IMR-90 (cell line): Measurements from ENCODE around the gene PITPNM2. TPM values are rescaled to one million over a fixed set of nuclear protein-coding genes. Genes with fewer than 3 reads are reported as not detected.
A peak's percentile ranks its signal among the peaks of the same experiment; 100 is the strongest.

Experiments used
- ATAC-seq: fragments of 200-7000 bp; cut with Tn5 transposase; 2 replicates; pipeline ENCODE4 v1.9.1; 2020; ENCODE audit warnings: low read depth, mild to moderate bottlenecking, moderate library complexity
- BruUV-seq: library from RNA; stranded (reverse); fragments of 400-500 nt; replicated peaks from 2 replicates; lab custom pipeline; 2021; lab: Mats Ljungman, UMichigan
- CTCF ChIA-PET: fragments of 300-600 bp; formaldehyde crosslinking; extraction: SDS; loops from one replicate; lab custom pipeline; 2021; ENCODE audit warnings: antibody characterized with exemption; lab: Yijun Ruan, JAX
- POLR2A ChIA-PET: fragments of 300-600 bp; sonication (Branson Sonifier 250); formaldehyde crosslinking; loops from one replicate; lab custom pipeline; 2022; ENCODE audit warnings: antibody characterized with exemption; ENCODE audit not compliant: unreplicated experiment; lab: Charles Lee
- DNase-seq: peaks from one replicate; pipeline ENCODE4 v3.0.0; 2013
- H2AFZ ChIP-seq: replicated peaks from 2 replicates; pipeline ENCODE3; 2013; ENCODE audit warnings: low read length, mild to moderate bottlenecking; ENCODE audit not compliant: poor library complexity
- H2AK5ac ChIP-seq: 2 replicates; pipeline ENCODE4 v1.6.1; 2013; ENCODE audit warnings: low read depth, low read length, inconsistent platforms
- H2AK9ac ChIP-seq: replicated peaks from 2 replicates; pipeline ENCODE3; 2013; ENCODE audit warnings: mild to moderate bottlenecking, low read depth, low read length, moderate library complexity; ENCODE audit not compliant: poor library complexity
- H2BK120ac ChIP-seq: 2 replicates; pipeline ENCODE4 v1.6.1; 2013; ENCODE audit warnings: low read depth, low read length, inconsistent platforms
- H2BK15ac ChIP-seq: 3 replicates; pipeline ENCODE4 v1.6.1; 2013; ENCODE audit warnings: low read depth, low read length, inconsistent platforms
- H2BK20ac ChIP-seq: 2 replicates; pipeline ENCODE4 v1.6.1; 2013; ENCODE audit warnings: low read depth, mild to moderate bottlenecking, inconsistent platforms, low read length, moderate library complexity
- H2BK5ac ChIP-seq: 2 replicates; pipeline ENCODE4 v1.6.1; 2013; ENCODE audit warnings: mild to moderate bottlenecking, low read depth, low read length, inconsistent platforms; ENCODE audit not compliant: poor library complexity, severe bottlenecking
- H3K14ac ChIP-seq: replicated peaks from 2 replicates; pipeline ENCODE4 v1.6.1; 2013; ENCODE audit warnings: low read depth, low read length, inconsistent platforms
- H3K18ac ChIP-seq: 2 replicates; pipeline ENCODE4 v1.6.1; 2013; ENCODE audit warnings: low read depth, low read length, control low read depth
- H3K23ac ChIP-seq: 2 replicates; pipeline ENCODE4 v1.6.1; 2013; ENCODE audit warnings: low read depth, low read length, inconsistent platforms
- H3K27ac ChIP-seq: 2 replicates; pipeline ENCODE4 v1.5.1; 2013; ENCODE audit warnings: mild to moderate bottlenecking, control low read depth, low read length; ENCODE audit not compliant: insufficient read depth
- H3K27me3 ChIP-seq: 2 replicates; pipeline ENCODE4 v1.6.1; 2013; ENCODE audit warnings: low read length; ENCODE audit not compliant: control insufficient read depth, insufficient read depth
- H3K36me3 ChIP-seq: 2 replicates; pipeline ENCODE4 v1.6.1; 2013; ENCODE audit warnings: low read length, mixed read lengths; ENCODE audit not compliant: control insufficient read depth, insufficient read depth
- H3K4ac ChIP-seq: 2 replicates; pipeline ENCODE4 v1.6.1; 2013; ENCODE audit warnings: low read depth, low read length, inconsistent platforms
- H3K4me1 ChIP-seq: 2 replicates; pipeline ENCODE4 v1.6.1; 2013; ENCODE audit warnings: low read length, mixed read lengths; ENCODE audit not compliant: control insufficient read depth, insufficient read depth
- H3K4me2 ChIP-seq: 2 replicates; pipeline ENCODE4 v1.6.1; 2013; ENCODE audit warnings: low read depth, mild to moderate bottlenecking, control low read depth, low read length, moderate library complexity
- H3K4me3 ChIP-seq: 2 replicates; pipeline ENCODE4 v1.5.1; 2013; ENCODE audit warnings: low read depth, mild to moderate bottlenecking, control low read depth, low read length, moderate library complexity; ENCODE audit not compliant: insufficient read depth
- H3K56ac ChIP-seq: 2 replicates; pipeline ENCODE4 v1.6.1; 2013; ENCODE audit warnings: low read length, inconsistent platforms; ENCODE audit not compliant: insufficient read depth; ENCODE audit errors: extremely low read depth
- H3K79me1 ChIP-seq, 2 experiments: 2 replicates each; pipeline ENCODE4 v1.6.1; 2013; ENCODE audit warnings: low read length in 2 of 2, inconsistent platforms in 1 of 2, low read depth in 1 of 2
- H3K9ac ChIP-seq: 2 replicates; pipeline ENCODE4 v1.6.1; 2013; ENCODE audit warnings: low read depth, low read length, control low read depth
- H3K9me1 ChIP-seq: 2 replicates; pipeline ENCODE4 v1.6.1; 2013; ENCODE audit warnings: low read length, inconsistent platforms; ENCODE audit not compliant: insufficient read depth
- H3K9me3 ChIP-seq: 2 replicates; pipeline ENCODE4 v1.6.1; 2013; ENCODE audit warnings: low read length; ENCODE audit not compliant: control insufficient read depth, insufficient read depth
- H4K20me1 ChIP-seq: 2 replicates; pipeline ENCODE4 v1.6.1; 2013; ENCODE audit warnings: low read length, inconsistent platforms; ENCODE audit not compliant: insufficient read depth
- H4K5ac ChIP-seq: 2 replicates; pipeline ENCODE4 v1.6.1; 2013; ENCODE audit warnings: mild to moderate bottlenecking, low read depth, low read length, control low read depth
- H4K8ac ChIP-seq, 2 experiments: 2 replicates each; pipeline ENCODE4 v1.6.1; 2013; ENCODE audit warnings: low read depth in 2 of 2, low read length in 2 of 2, control low read depth in 1 of 2, inconsistent platforms in 1 of 2
- H4K91ac ChIP-seq: 2 replicates; pipeline ENCODE4 v1.6.1; 2013; ENCODE audit warnings: low read depth, low read length, inconsistent platforms; ENCODE audit not compliant: insufficient read depth
- CEBPB ChIP-seq: IDR thresholded peaks from 2 replicates; pipeline ENCODE4 v1.6.1; 2012; ENCODE audit warnings: low read depth, low read length, improper control_type of control experiment
- MAZ ChIP-seq: IDR thresholded peaks from 2 replicates; pipeline ENCODE4 v1.6.1; 2012; ENCODE audit warnings: low read depth, mild to moderate bottlenecking, low read length, improper control_type of control experiment, moderate library complexity, borderline replicate concordance
- RFX5 ChIP-seq: IDR thresholded peaks from 2 replicates; pipeline ENCODE4 v1.8.0; 2012; ENCODE audit warnings: low read depth, mild to moderate bottlenecking, low read length, moderate library complexity
- WGBS, 2 experiments: methylation state at CpG; one replicate each; pipeline versions ENCODE4 v1.1.5 to v1.1.7; 2013; ENCODE audit warnings: missing lambda C conversion rate in 2 of 2; ENCODE audit not compliant: insufficient read length in 1 of 2; ENCODE audit errors: extremely low coverage in 2 of 2; 5-methylcytosine and 5-hydroxymethylcytosine counted together
- dilution Hi-C: fragments of 300-500 bp; cut with HindIII; formaldehyde crosslinking; loops from one replicate; pipeline ENCODE4 v1.14.3; 2018; ENCODE audit warnings: low sequenced_read_pairs; ENCODE audit not compliant: unreplicated experiment
- in situ Hi-C: fragments of 300-500 bp; cut with MboI; formaldehyde crosslinking; loops from 3 replicates; pipeline ENCODE4 v1.14.3; 2019; ENCODE audit warnings: low sequenced_read_pairs, inconsistent platforms, mixed read lengths
- intact Hi-C: fragments of 100-400 bp; cut with micrococcal nuclease; formaldehyde crosslinking; loops from 2 replicates; pipeline ENCODE4 v1.10.0; 2022
- polyA plus RNA-seq, 3 experiments: library from polyadenylated mRNA; depleted of rRNA; stranded (reverse); fragments of >200 nt; gene quantifications; 2 replicates each; pipeline ENCODE4 v1.2.3, GENCODE V29; 2012; ENCODE audit warnings: low replicate concordance in 1 of 3
- total RNA-seq: library from RNA; depleted of rRNA; stranded (reverse); fragments of >200 nt; gene quantifications from 2 replicates; pipeline ENCODE4 v1.2.3, GENCODE V29; 2012
- TF ChIP-seq, protein P1 (sequence below): fragments of 150-350 bp; IDR thresholded peaks from 2 replicates; pipeline ENCODE4 v1.6.1; 2017; ENCODE audit warnings: mild to moderate bottlenecking, antibody characterized with exemption, low read length, low read depth

The PITPNM2 gene
- total and polyA plus RNA-seq, 2 of the 4 experiments (the other 2 are of a cell fraction): 1.6 to 3.0 TPM

DNA sequence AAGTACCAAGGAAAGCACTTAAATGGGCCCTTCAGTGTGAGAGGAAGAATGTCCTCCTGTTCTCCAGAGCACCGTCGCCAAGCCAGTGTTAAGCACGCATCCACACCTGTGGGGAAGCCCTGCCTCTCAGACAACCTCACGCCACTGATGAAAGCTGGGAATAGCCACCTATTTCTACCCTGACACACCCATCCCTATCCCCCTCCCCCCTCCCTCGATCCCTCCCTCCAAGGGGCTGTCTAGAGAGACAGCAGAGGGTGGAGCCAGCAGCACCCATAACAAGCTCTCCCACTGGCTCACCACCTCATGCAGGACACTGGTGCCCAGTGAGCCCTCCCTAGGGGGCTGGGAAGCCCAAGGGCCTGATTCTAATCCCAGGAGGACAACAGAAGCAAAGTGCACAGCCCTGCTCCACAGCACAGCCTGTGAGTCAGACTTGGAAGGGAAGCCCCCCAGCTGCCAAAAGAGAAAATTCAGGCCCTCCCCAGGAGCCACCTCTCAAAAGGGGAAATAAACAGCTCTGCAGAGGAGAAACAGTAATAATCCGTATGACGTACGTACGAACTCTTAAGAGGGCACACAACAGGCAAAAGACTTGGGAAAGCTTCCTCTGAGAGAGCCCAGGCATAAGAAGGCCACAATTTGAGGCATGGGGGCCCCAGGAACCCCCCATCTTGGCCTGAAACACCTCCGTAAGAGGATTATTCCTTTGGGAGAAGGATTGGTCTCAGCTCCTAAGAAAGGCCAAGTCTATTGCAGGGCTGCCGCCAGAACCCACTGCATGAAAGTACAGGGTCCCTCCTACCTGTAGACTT lies 7.8 kb downstream of the PITPNM2 start:
- TF ChIP-seq, protein P1, sequence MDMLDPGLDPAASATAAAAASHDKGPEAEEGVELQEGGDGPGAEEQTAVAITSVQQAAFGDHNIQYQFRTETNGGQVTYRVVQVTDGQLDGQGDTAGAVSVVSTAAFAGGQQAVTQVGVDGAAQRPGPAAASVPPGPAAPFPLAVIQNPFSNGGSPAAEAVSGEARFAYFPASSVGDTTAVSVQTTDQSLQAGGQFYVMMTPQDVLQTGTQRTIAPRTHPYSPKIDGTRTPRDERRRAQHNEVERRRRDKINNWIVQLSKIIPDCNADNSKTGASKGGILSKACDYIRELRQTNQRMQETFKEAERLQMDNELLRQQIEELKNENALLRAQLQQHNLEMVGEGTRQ: no peak
- TF ChIP-seq CEBPB: no peak
- TF ChIP-seq RFX5: no peak
- TF ChIP-seq MAZ: no peak
- intact Hi-C loops (no loop called here), dilution Hi-C loops (no loop called here), in situ Hi-C loops (loop anchor here (10.0 kb wide), 1 partner anchor 158 kb away; the partner anchor contains the start of gene ARL6IP4)
- Histone ChIP-seq H4K8ac (no peak overlapping the region), H3K79me1 (peaks cover 30 to 56% of the 10 kb centered on the region in 2 experiments), H2AFZ (no peak overlapping the region), H4K5ac (no peak overlapping the region), H3K9me3 (no peaks in the 10 kb centered on the region), H3K56ac (no peak overlapping the region), H2BK15ac (no peak overlapping the region), H2AK9ac (peak overlapping the region; percentile 44), H3K9me1 (peaks cover 18% of the 10 kb centered on the region), H3K14ac (no peak overlapping the region), H3K4ac (no peak overlapping the region), H3K4me1 (peaks cover 33% of the 10 kb centered on the region), H3K4me2 (no peak overlapping the region), H4K91ac (no peak overlapping the region), H3K27me3 (no peaks in the 10 kb centered on the region), H3K23ac (no peak overlapping the region), H3K9ac (no peak overlapping the region), H2BK20ac (no peak overlapping the region), H3K27ac (no peak overlapping the region), H2AK5ac (peak overlapping the region; percentile 64), H3K18ac (no peak overlapping the region), H2BK5ac (no peak overlapping the region), H3K36me3 (no peaks in the 10 kb centered on the region), H2BK120ac (no peak overlapping the region), H4K20me1 (peaks cover 18% of the 10 kb centered on the region), H3K4me3 (no peak overlapping the region)
- 93% methylated on average over 5 of the region's 11 CpGs; no CpG with 5 or more reads in 1 of the 2 experiments for WGBS, 2 experiments
- BruUV-seq: no TSS peak
- CTCF ChIA-PET: interaction anchor here (1.1 kb wide), 1 partner anchor 17 kb away, joined by 3 read pairs; no protein-coding TSS in a partner anchor
- DNase-seq: no peak
- no peak for ATAC-seq
- POLR2A ChIA-PET: no interaction called here
